Aorta (tissue), 5 donors: ENCODE results near the gene PRMT1. TPM values are rescaled to one million over a fixed set of nuclear protein-coding genes. Genes with fewer than 3 reads are reported as not detected.

Experiments used
- ATAC-seq: fragments of 200-7000 bp; cut with Tn5 transposase; one replicate; pipeline ENCODE4 v1.9.1; 2022; ENCODE audit warnings: moderate library complexity; ENCODE audit not compliant: low FRiP score
- DNase-seq, 2 donors: peaks; one replicate each; pipeline ENCODE4 v3.0.0-alpha.2; 2020
- H3K27ac ChIP-seq, 2 donors: one replicate each; pipeline ENCODE4 v1.5.1; 2013; ENCODE audit warnings: low read length in 2 of 2, mild to moderate bottlenecking in 2 of 2, moderate library complexity in 2 of 2, control low read depth in 1 of 2, inconsistent platforms in 1 of 2, low read depth in 1 of 2
- H3K27me3 ChIP-seq, 2 donors: one replicate each; pipeline ENCODE4 v1.6.1; 2013; ENCODE audit warnings: control low read depth in 1 of 2, low read length in 1 of 2, mild to moderate bottlenecking in 1 of 2, moderate library complexity in 1 of 2; ENCODE audit not compliant: insufficient read depth in 2 of 2, control insufficient read depth in 1 of 2
- H3K36me3 ChIP-seq, 2 donors: one replicate each; pipeline ENCODE4 v1.6.1; 2013; ENCODE audit warnings: control low read depth in 1 of 2, low read length in 1 of 2, mild to moderate bottlenecking in 1 of 2; ENCODE audit not compliant: insufficient read depth in 2 of 2, control insufficient read depth in 1 of 2
- H3K4me1 ChIP-seq, 2 donors: one replicate each; pipeline ENCODE4 v1.6.1; 2013; ENCODE audit warnings: low read length in 2 of 2, control low read depth in 1 of 2, mild to moderate bottlenecking in 1 of 2, moderate library complexity in 1 of 2; ENCODE audit not compliant: insufficient read depth in 2 of 2, control insufficient read depth in 1 of 2
- H3K4me3 ChIP-seq, 2 donors: one replicate each; pipeline ENCODE4 v1.5.1; 2013; ENCODE audit warnings: low read length in 2 of 2, control low read depth in 1 of 2, mild to moderate bottlenecking in 1 of 2
- H3K9me3 ChIP-seq: one replicate; pipeline ENCODE4 v1.6.1; 2013; ENCODE audit warnings: mild to moderate bottlenecking, low read length; ENCODE audit not compliant: control insufficient read depth
- WGBS, 2 donors: extraction: QIAGEN DNeasy Blood & Tissue Kit; methylation state at CpG; one replicate each; pipeline ENCODE4 v1.1.7; 2013; 5-methylcytosine and 5-hydroxymethylcytosine counted together
- intact Hi-C, 2 donors: fragments of 100-400 bp; cut with DNase I; formaldehyde crosslinking; loops; one replicate each; pipeline versions ENCODE4 v1.14.2 to v1.15.0; 2022
- polyA plus RNA-seq, 2 donors: library from polyadenylated mRNA; stranded (reverse); fragments of 200-250 nt; gene quantifications; one replicate each; pipeline ENCODE4 v1.2.3, GENCODE V29; 2013
- total RNA-seq, 2 donors: library from RNA; stranded (reverse); fragmentation: NEBNext Ultra II Directional; extraction: Animal tissue kit (Norgen Biotek cat#: 25700); gene quantifications; one replicate each; pipeline ENCODE4 v1.2.1, GENCODE V29; 2021
- donor health status: healthy with polysubstance abuse.
- donor health status: Bipolar disorder and iron deficiency.
- donor health status: DM: no; HTN: no; CAD: no.
- donor health status: DM: no; HTN: no; CAD: no.
- donor health status: DM: yes; HTN: yes; CAD: no.

Gene PRMT1
- total and polyA plus RNA-seq, 4 donors = 68.5 to 110 (median 82.4) TPM

GRCh38 chr19:49682274-49682673 is 5.2 kb downstream of the PRMT1 start:
- no peaks in the 10 kb centered on the region for H3K9me3 ChIP-seq
- WGBS, 2 donors = 86% methylated on average over 8 of the region's 8 CpGs
- DNase-seq (no peak), ATAC-seq (no peak)
- no peak overlapping the region for H3K4me3 ChIP-seq
- no peaks in the 10 kb centered on the region for H3K4me1 ChIP-seq
- H3K27me3 ChIP-seq = no peaks in the 10 kb centered on the region
- H3K27ac ChIP-seq = no peak overlapping the region
- H3K36me3 ChIP-seq = peaks cover 0 to 10% of the 10 kb centered on the region in 2 donors
- intact Hi-C loops = loop anchor here in 1 of 2 donors (10.0 kb wide), 1 partner anchor 73 kb away; no protein-coding TSS in a partner anchor

DNA sequence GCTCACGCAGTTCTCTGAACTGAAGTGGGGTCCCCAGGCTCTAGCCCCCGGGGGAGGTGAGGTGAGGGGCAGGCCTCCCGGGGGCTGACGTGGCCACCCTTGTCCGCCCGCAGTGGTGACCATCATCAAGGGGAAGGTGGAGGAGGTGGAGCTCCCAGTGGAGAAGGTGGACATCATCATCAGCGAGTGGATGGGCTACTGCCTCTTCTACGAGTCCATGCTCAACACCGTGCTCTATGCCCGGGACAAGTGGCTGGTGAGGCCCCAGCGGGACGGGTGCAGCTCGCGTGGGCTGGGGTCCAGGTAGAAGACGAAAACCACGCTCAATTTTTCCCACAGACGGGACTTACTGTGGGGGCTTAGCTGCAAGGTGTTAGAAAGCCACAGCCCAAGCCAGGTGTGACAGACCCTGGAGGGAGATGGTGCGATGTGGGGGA is 6.8 kb downstream of the PRMT1 start:
- Histone ChIP-seq H3K9me3 (no peaks in the 10 kb centered on the region), H3K27ac (no peak overlapping the region), H3K4me1 (no peaks in the 10 kb centered on the region), H3K27me3 (no peaks in the 10 kb centered on the region), H3K36me3 (peaks cover 0 to 10% of the 10 kb centered on the region in 2 donors), H3K4me3 (no peak overlapping the region)
- intact Hi-C loops = loop anchor here in 1 of 2 donors (10.0 kb wide), 1 partner anchor 71 kb away; no protein-coding TSS in a partner anchor
- DNase-seq (no peak), ATAC-seq (no peak)
- 91% methylated on average over 18 of the region's 18 CpGs for WGBS, 2 donors

GRCh38 chr19:49684251-49684982 is 7.3 kb downstream of the PRMT1 start:
- DNase-seq (no peak), ATAC-seq (no peak)
- WGBS, 2 donors = 84% methylated on average over 29 to 35 of the region's 35 CpGs
- Histone ChIP-seq H3K27me3 (no peaks in the 10 kb centered on the region), H3K9me3 (no peaks in the 10 kb centered on the region), H3K4me1 (no peaks in the 10 kb centered on the region), H3K27ac (no peak overlapping the region), H3K36me3 (peaks cover 0 to 10% of the 10 kb centered on the region in 2 donors), H3K4me3 (no peak overlapping the region)
- intact Hi-C loops = loop anchor here in 1 of 2 donors (10.0 kb wide), 1 partner anchor 70 kb away; no protein-coding TSS in a partner anchor

- H3K27me3 ChIP-seq = no peaks in the 10 kb centered on the region
- H3K9me3 ChIP-seq = no peaks in the 10 kb centered on the region
- 81 to 86% methylated on average over 13 of the region's 13 CpGs for WGBS, 2 donors
- no peak overlapping the region for H3K4me3 ChIP-seq
- intact Hi-C loops = loop anchor here in 1 of 2 donors (10.0 kb wide), 1 partner anchor 70 kb away; no protein-coding TSS in a partner anchor
- H3K36me3 ChIP-seq = peaks cover 0 to 10% of the 10 kb centered on the region in 2 donors
- DNase-seq (no peak), ATAC-seq (no peak)
- H3K27ac ChIP-seq = no peak overlapping the region
- H3K4me1 ChIP-seq = no peaks in the 10 kb centered on the region
These were observed 8.0 kb downstream of the PRMT1 start for GRCh38 chr19:49684983-49685553.

GRCh38 chr19:49685845-49686332 is 8.8 kb downstream of the PRMT1 start:
- intact Hi-C loops = loop anchor here in 1 of 2 donors (10.0 kb wide), 1 partner anchor 69 kb away; no protein-coding TSS in a partner anchor
- no peaks in the 10 kb centered on the region for H3K4me1 ChIP-seq

DNA sequence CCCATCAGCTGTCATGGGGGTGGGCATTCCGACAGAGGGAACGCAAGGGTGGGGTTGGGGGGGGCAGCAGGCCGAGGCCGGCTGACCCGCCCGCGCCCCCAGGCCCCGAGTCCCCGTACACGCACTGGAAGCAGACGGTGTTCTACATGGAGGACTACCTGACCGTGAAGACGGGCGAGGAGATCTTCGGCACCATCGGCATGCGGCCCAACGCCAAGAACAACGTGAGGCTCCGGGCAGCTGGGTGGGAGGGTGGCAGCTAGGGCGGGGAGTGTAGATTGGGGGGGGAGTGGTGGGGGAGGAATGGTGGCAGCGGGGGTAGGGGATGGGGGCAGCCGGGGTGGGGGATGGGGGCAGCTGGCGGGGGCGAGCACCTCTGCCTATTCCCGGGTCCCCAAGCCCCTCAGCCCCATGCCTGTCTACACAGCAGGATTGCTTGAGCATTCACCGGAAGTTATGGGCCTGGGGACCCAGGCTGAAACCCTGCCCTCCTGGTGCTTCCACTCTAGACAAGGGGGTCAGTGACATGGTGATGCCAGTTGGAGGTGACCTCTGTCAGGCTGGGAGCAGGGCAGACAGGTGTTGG is 9.5 kb downstream of the PRMT1 start:
- Histone ChIP-seq H3K4me1 (no peaks in the 10 kb centered on the region), H3K9me3 (no peaks in the 10 kb centered on the region), H3K27me3 (no peaks in the 10 kb centered on the region), H3K27ac (no peak overlapping the region), H3K4me3 (no peak overlapping the region), H3K36me3 (peaks cover 0 to 10% of the 10 kb centered on the region in 2 donors)
- 81 to 83% methylated on average over 19 to 27 of the region's 27 CpGs for WGBS, 2 donors
- intact Hi-C loops = loop anchor here in 1 of 2 donors (10.0 kb wide), 1 partner anchor 68 kb away; no protein-coding TSS in a partner anchor
- ATAC-seq (no peak), DNase-seq (no peak)

More at GRCh38 chr19:49685845-49686332, 8.8 kb downstream of the PRMT1 start:
- H3K4me3 ChIP-seq = no peak overlapping the region
- H3K27me3 ChIP-seq = no peaks in the 10 kb centered on the region
- DNase-seq (no peak), ATAC-seq (no peak)
- H3K36me3 ChIP-seq = peaks cover 0 to 10% of the 10 kb centered on the region in 2 donors
- H3K9me3 ChIP-seq = no peaks in the 10 kb centered on the region
- WGBS, 2 donors = 77 to 81% methylated on average over 23 of the region's 23 CpGs
- H3K27ac ChIP-seq = no peak overlapping the region

GRCh38 chr19:49687150-49687549 is 10.1 kb downstream of the PRMT1 start:
- Histone ChIP-seq H3K36me3 (peaks cover 0 to 8% of the 10 kb centered on the region in 2 donors), H3K9me3 (no peaks in the 10 kb centered on the region), H3K27ac (no peak overlapping the region), H3K4me3 (no peak overlapping the region), H3K27me3 (no peaks in the 10 kb centered on the region), H3K4me1 (no peaks in the 10 kb centered on the region)
- ATAC-seq = no peak
- intact Hi-C loops = loop anchor here in 1 of 2 donors (10.0 kb wide), 1 partner anchor 68 kb away; no protein-coding TSS in a partner anchor
- no peak for DNase-seq
- WGBS, 2 donors = 71 to 75% methylated on average over 12 of the region's 12 CpGs

GRCh38 chr19:49687566-49688316 is 10.7 kb downstream of the PRMT1 start:
- Histone ChIP-seq H3K4me1 (no peaks in the 10 kb centered on the region), H3K36me3 (peaks cover 0 to 8% of the 10 kb centered on the region in 2 donors), H3K27me3 (no peaks in the 10 kb centered on the region), H3K9me3 (no peaks in the 10 kb centered on the region), H3K4me3 (no peak overlapping the region), H3K27ac (no peak overlapping the region)
- intact Hi-C loops = loop anchor here in 1 of 2 donors (10.0 kb wide), 1 partner anchor 67 kb away; no protein-coding TSS in a partner anchor
- no peak for ATAC-seq
- WGBS, 2 donors = 78 to 81% methylated on average over 25 to 26 of the region's 26 CpGs
- DNase-seq = no peak
